Measurements from ENCODE around the gene KIFC3. TPM values are rescaled to one million over a fixed set of nuclear protein-coding genes. Genes with fewer than 3 reads are reported as not detected.

Gene KIFC3
- total RNA-seq, 4 donors from 2014 or later, result 28.2 to 76.8 (median 46.6) TPM

GRCh38 chr16:57791195-57791892 is 10.9 kb downstream of the KIFC3 start:
- Histone ChIP-seq H3K36me3 (peaks cover 4 to 82% (median 46%) of the 10 kb centered on the region in 4 donors), H3K27me3 (no peaks in the 10 kb centered on the region), H3K9me3 (no peaks in the 10 kb centered on the region), H3K4me1 (peaks cover 30 to 47% (median 36%) of the 10 kb centered on the region in 4 donors), H3K27ac (replicated peaks in 1 of 4) (peak overlapping the region in 1 of 4 donors; percentile 18), H3K4me3 (no peak overlapping the region)
- TF ChIP-seq POLR2AphosphoS5 (IDR thresholded peaks at IDR 0.05), result no peak
- TF ChIP-seq CTCF (IDR thresholded peaks at IDR 0.05), result no peak
- TF ChIP-seq POLR2A (IDR thresholded peaks at IDR 0.05; ENCODE audit: low read depth), result no peak
- TF ChIP-seq EP300 (IDR thresholded peaks at IDR 0.05), result no peak
- WGBS, result 72% methylated on average over 8 of the region's 13 CpGs
- DNase-seq (ENCODE audit: extremely low spot score), result no peak
- intact Hi-C loops (cut with DNase I), result no loop called here

GRCh38 chr16:57788951-57789350 is 13.3 kb downstream of the KIFC3 start:
- peak overlapping the region in 1 of 4 donors; percentile 68 for H3K27ac ChIP-seq (replicated peaks in 1 of 4)

GRCh38 chr16:57788252-57788841 is 13.9 kb downstream of the KIFC3 start:
- no peak for DNase-seq (ENCODE audit: extremely low spot score)
- 81% methylated on average over 13 of the region's 17 CpGs for WGBS
- Histone ChIP-seq H3K27ac (replicated peaks in 1 of 4) (peak overlapping the region in 3 of 4 donors; percentile 48 to 69 (median 68)), H3K27me3 (no peaks in the 10 kb centered on the region), H3K4me1 (peaks cover 36 to 53% (median 37%) of the 10 kb centered on the region in 4 donors), H3K36me3 (peaks cover 6 to 82% (median 53%) of the 10 kb centered on the region in 4 donors), H3K9me3 (no peaks in the 10 kb centered on the region), H3K4me3 (no peak overlapping the region)
- TF ChIP-seq POLR2A (IDR thresholded peaks at IDR 0.05; ENCODE audit: low read depth) (no peak), EP300 (IDR thresholded peaks at IDR 0.05) (no peak), POLR2AphosphoS5 (IDR thresholded peaks at IDR 0.05) (no peak), CTCF (IDR thresholded peaks at IDR 0.05) (no peak)
- intact Hi-C loops (cut with DNase I), result no loop called here

More at GRCh38 chr16:57788951-57789350, 13.3 kb downstream of the KIFC3 start:
- H3K4me1 ChIP-seq, result peaks cover 36 to 53% (median 37%) of the 10 kb centered on the region in 4 donors
- DNase-seq (ENCODE audit: extremely low spot score), result no peak
- H3K4me3 ChIP-seq, result no peak overlapping the region
- 92% methylated on average over 12 of the region's 12 CpGs for whole genome bisulfite sequencing
- H3K27me3 ChIP-seq, result no peaks in the 10 kb centered on the region
- TF ChIP-seq EP300 (IDR thresholded peaks at IDR 0.05), result no peak
- no peak for TF ChIP-seq POLR2AphosphoS5 (IDR thresholded peaks at IDR 0.05)
- TF ChIP-seq POLR2A (IDR thresholded peaks at IDR 0.05; ENCODE audit: low read depth), result no peak
- no peak for TF ChIP-seq CTCF (IDR thresholded peaks at IDR 0.05)
- H3K36me3 ChIP-seq, result peaks cover 6 to 84% (median 53%) of the 10 kb centered on the region in 4 donors
- no peaks in the 10 kb centered on the region for H3K9me3 ChIP-seq
- intact Hi-C loops (cut with DNase I), result no loop called here

- H3K4me1 ChIP-seq, result peaks cover 36 to 53% (median 37%) of the 10 kb centered on the region in 4 donors
- H3K9me3 ChIP-seq, result no peaks in the 10 kb centered on the region
- no peak for DNase-seq (ENCODE audit: extremely low spot score)
- no peaks in the 10 kb centered on the region for H3K27me3 ChIP-seq
- 30% methylated on average over 2 of the region's 8 CpGs for WGBS
- H3K27ac ChIP-seq (replicated peaks in 1 of 4), result peak overlapping the region; percentile 29 to 69 (median 58)
- no peak for TF ChIP-seq POLR2AphosphoS5 (IDR thresholded peaks at IDR 0.05)
- TF ChIP-seq CTCF (IDR thresholded peaks at IDR 0.05), result no peak
- no peak for TF ChIP-seq POLR2A (IDR thresholded peaks at IDR 0.05; ENCODE audit: low read depth)
- no peak for TF ChIP-seq EP300 (IDR thresholded peaks at IDR 0.05)
- H3K4me3 ChIP-seq, result no peak overlapping the region
- H3K36me3 ChIP-seq, result peaks cover 6 to 76% (median 52%) of the 10 kb centered on the region in 4 donors
- intact Hi-C loops (cut with DNase I), result no loop called here
Measured at GRCh38 chr16:57787519-57787905, 14.8 kb downstream of the KIFC3 start.
